A549 (cell line): ENCODE data around the gene S100A8.

Source experiments
- CBX8 ChIP-seq: fragments of 200-600 bp; sonication (generic); IDR thresholded peaks from 2 replicates; pipeline ENCODE4 v1.6.1; 2016
- CEBPB ChIP-seq, 2 experiments: fragments of >200 bp in 1 of 2; sonication (Bioruptor Twin) in 1 of 2; formaldehyde crosslinking in 1 of 2; IDR thresholded peaks; 2 replicates each; pipeline ENCODE4 v1.6.1; 2012 to 2016
- GATA3 ChIP-seq: IDR thresholded peaks from 2 replicates; pipeline ENCODE4 v1.6.1; 2012; ENCODE audit warnings: borderline replicate concordance
- MYC ChIP-seq: IDR thresholded peaks from 2 replicates; pipeline ENCODE4 v1.6.1; 2012; ENCODE audit warnings: mild to moderate bottlenecking, inconsistent platforms, low read length, improper control_type of control experiment, borderline replicate concordance
- RAD21 ChIP-seq, 2 experiments: fragments of >200 bp in 1 of 2; sonication (Bioruptor Twin) in 1 of 2; formaldehyde crosslinking in 1 of 2; IDR thresholded peaks in 1 of 2; conservative IDR thresholded peaks in 1 of 2; 2 replicates in 1 of 2; 3 replicates in 1 of 2; pipeline ENCODE4 v1.6.1; 2012 to 2018; ENCODE audit warnings: inconsistent platforms in 1 of 2
- TF ChIP-seq, protein P1 (sequence below): fragments of >200 bp; sonication (Bioruptor Twin); formaldehyde crosslinking; IDR thresholded peaks from 3 replicates; pipeline ENCODE4 v1.5.1; 2016

DNA sequence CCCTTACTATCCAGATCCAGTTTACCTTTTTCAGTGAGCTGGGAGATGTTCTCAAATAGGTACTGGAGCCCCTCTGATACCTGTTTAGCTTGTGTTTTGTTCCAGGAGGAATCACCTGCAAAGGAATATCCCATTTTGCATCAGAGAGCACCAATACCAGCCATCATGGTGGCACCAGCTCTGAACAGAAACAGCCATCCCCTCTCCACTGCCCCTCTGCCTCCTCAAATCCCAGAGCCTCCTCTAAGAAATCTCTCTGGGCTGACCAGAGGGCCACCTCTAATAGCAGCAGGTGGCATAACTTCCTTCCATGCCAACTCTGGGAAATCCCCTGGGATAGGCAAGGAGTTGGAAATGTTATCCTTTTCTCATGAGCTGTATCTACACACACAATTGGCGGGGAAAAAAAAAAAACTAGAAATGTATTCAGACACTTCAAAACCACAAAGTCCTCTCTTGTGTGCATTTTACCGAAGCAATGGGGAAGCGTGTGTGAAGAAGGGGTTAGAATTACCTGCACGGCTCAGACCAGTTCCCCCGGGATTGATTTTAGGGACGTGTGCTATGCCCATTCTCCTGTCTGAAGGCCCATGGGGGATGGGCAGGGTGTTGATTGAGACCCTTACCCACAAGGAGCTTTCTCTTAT, 44.7 kb downstream of the S100A8 start:
- TF ChIP-seq CEBPB (IDR thresholded peaks at IDR 0.05) (no peak), MYC (no peak), CBX8 (no peak), GATA3 (no peak), RAD21 (conservative IDR thresholded peaks at IDR 0.05 in 1 of 2, IDR thresholded peaks at IDR 0.05 in 1 of 2) (no peak)
- TF ChIP-seq, protein P1, sequence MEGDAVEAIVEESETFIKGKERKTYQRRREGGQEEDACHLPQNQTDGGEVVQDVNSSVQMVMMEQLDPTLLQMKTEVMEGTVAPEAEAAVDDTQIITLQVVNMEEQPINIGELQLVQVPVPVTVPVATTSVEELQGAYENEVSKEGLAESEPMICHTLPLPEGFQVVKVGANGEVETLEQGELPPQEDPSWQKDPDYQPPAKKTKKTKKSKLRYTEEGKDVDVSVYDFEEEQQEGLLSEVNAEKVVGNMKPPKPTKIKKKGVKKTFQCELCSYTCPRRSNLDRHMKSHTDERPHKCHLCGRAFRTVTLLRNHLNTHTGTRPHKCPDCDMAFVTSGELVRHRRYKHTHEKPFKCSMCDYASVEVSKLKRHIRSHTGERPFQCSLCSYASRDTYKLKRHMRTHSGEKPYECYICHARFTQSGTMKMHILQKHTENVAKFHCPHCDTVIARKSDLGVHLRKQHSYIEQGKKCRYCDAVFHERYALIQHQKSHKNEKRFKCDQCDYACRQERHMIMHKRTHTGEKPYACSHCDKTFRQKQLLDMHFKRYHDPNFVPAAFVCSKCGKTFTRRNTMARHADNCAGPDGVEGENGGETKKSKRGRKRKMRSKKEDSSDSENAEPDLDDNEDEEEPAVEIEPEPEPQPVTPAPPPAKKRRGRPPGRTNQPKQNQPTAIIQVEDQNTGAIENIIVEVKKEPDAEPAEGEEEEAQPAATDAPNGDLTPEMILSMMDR, result no peak
